Daoy (cell line): ENCODE measurements around the gene PPP1R10. TPM values are rescaled to one million over a fixed set of nuclear protein-coding genes. Genes with fewer than 3 reads are reported as not detected.
A peak's percentile ranks its signal among the peaks of the same experiment; 100 is the strongest.

ENCODE experiments used
- DNase-seq: peaks from one replicate; pipeline ENCODE4 v3.0.0-alpha.2; 2015; ENCODE audit warnings: low read depth
- total RNA-seq: library from RNA; depleted of rRNA; stranded (reverse); fragments of >200 nt; shearing (Covaris generic); gene quantifications from 2 replicates; pipeline ENCODE4 v1.2.3, GENCODE V29; 2014

Gene PPP1R10
- total RNA-seq, 1 experiment from 2014 or later, result 29.5 TPM

- no peak for DNase-seq
Measured at GRCh38 chr6:30598912-30599624, 18.0 kb downstream of the PPP1R10 start.

GRCh38 chr6:30597315-30598144 is 19.5 kb downstream of the PPP1R10 start:
- DNase-seq, result peak; percentile 80

GRCh38 chr6:30592287-30592686 is 24.8 kb downstream of the PPP1R10 start:
- no peak for DNase-seq

GRCh38 chr6:30591008-30591407 is 26.0 kb downstream of the PPP1R10 start:
- no peak for DNase-seq

GRCh38 chr6:30590509-30590908 is 26.5 kb downstream of the PPP1R10 start:
- DNase-seq, result no peak

- no peak for DNase-seq
Measured at GRCh38 chr6:30589754-30590358, 27.2 kb downstream of the PPP1R10 start.

GRCh38 chr6:30583921-30584320 is 33.1 kb downstream of the PPP1R10 start:
- no peak for DNase-seq

GRCh38 chr6:30578051-30578450 is 39.0 kb downstream of the PPP1R10 start:
- no peak for DNase-seq

- DNase-seq, result no peak
Measured at GRCh38 chr6:30573113-30573512, 43.9 kb downstream of the PPP1R10 start.

GRCh38 chr6:30572148-30572547 is 44.9 kb downstream of the PPP1R10 start:
- DNase-seq, result no peak

GRCh38 chr6:30571762-30572082 is 45.3 kb downstream of the PPP1R10 start:
- DNase-seq, result no peak

- peak; percentile 99 for DNase-seq
Measured at GRCh38 chr6:30571075-30571761, 45.8 kb downstream of the PPP1R10 start, which contains the start of gene ABCF1. TSS of gene ABCF1 (plus strand) at chr6:30571442. CDS start at chr6:30571488, 46 bp downstream.

GRCh38 chr6:30570740-30571074 is 46.3 kb downstream of the PPP1R10 start:
- no peak for DNase-seq

GRCh38 chr6:30570263-30570662 is 46.8 kb downstream of the PPP1R10 start:
- DNase-seq, result no peak

GRCh38 chr6:30568245-30568644 is 48.8 kb downstream of the PPP1R10 start:
- no peak for DNase-seq

- no peak for DNase-seq
Measured at GRCh38 chr6:30565772-30566171, 51.3 kb downstream of the PPP1R10 start.

- DNase-seq, result no peak
Measured at GRCh38 chr6:30564114-30564513, 52.9 kb downstream of the PPP1R10 start.

GRCh38 chr6:30562470-30563425 is 54.3 kb downstream of the PPP1R10 start:
- no peak for DNase-seq

GRCh38 chr6:30560930-30561329 is 56.1 kb downstream of the PPP1R10 start:
- DNase-seq, result no peak

GRCh38 chr6:30557683-30557981 is 59.4 kb downstream of the PPP1R10 start:
- no peak for DNase-seq
